ENCODE data around the gene FOXB2.
"Not testable (repeated sequence)": the region's sequence is repeated elsewhere in the genome, so short reads cannot be mapped to it uniquely, and the experiment has no call there.

FOXB2 gene

DNA sequence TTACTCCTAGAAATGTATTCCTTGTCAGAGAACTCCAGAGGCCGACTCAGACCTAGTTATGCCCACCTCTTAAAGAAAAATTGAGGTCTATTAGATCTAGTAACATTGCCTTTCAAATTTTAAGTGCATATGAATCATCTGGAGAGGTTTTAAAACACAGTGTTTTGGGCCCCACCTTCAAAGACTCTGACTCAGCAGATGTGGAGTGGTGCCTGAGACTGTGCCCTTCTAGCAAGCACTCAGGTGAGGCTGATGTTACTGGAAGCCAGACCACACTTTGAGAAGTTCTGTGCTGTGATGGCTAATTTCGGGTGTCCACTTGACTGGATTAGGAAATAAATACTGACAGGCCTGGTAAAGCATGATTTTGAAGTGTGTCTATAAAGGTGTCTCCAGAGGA, 10.6 kb downstream of the FOXB2 start:
- ATAC-seq: no peak
- no peak for TF ChIP-seq TCF4 (CRISPR knock-in tag; IDR thresholded peaks at IDR 0.05; ENCODE audit: borderline replicate concordance)
- no peak for TF ChIP-seq GLIS3 (CRISPR knock-in tag; IDR thresholded peaks at IDR 0.05)
- TF ChIP-seq, protein P1, sequence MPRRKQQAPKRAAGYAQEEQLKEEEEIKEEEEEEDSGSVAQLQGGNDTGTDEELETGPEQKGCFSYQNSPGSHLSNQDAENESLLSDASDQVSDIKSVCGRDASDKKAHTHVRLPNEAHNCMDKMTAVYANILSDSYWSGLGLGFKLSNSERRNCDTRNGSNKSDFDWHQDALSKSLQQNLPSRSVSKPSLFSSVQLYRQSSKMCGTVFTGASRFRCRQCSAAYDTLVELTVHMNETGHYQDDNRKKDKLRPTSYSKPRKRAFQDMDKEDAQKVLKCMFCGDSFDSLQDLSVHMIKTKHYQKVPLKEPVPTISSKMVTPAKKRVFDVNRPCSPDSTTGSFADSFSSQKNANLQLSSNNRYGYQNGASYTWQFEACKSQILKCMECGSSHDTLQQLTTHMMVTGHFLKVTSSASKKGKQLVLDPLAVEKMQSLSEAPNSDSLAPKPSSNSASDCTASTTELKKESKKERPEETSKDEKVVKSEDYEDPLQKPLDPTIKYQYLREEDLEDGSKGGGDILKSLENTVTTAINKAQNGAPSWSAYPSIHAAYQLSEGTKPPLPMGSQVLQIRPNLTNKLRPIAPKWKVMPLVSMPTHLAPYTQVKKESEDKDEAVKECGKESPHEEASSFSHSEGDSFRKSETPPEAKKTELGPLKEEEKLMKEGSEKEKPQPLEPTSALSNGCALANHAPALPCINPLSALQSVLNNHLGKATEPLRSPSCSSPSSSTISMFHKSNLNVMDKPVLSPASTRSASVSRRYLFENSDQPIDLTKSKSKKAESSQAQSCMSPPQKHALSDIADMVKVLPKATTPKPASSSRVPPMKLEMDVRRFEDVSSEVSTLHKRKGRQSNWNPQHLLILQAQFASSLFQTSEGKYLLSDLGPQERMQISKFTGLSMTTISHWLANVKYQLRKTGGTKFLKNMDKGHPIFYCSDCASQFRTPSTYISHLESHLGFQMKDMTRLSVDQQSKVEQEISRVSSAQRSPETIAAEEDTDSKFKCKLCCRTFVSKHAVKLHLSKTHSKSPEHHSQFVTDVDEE (CRISPR knock-in tag; IDR thresholded peaks at IDR 0.05): no peak
- TF ChIP-seq PPARA (CRISPR knock-in tag; IDR thresholded peaks at IDR 0.05; ENCODE audit: borderline replicate concordance): no peak
- TF ChIP-seq TOX (CRISPR knock-in tag; IDR thresholded peaks at IDR 0.05; ENCODE audit: borderline replicate concordance): no peak
- no peak for TF ChIP-seq ZC3H10 (CRISPR knock-in tag; IDR thresholded peaks at IDR 0.05)
- TF ChIP-seq ZFP30 (CRISPR knock-in tag; IDR thresholded peaks at IDR 0.05): no peak

DNA sequence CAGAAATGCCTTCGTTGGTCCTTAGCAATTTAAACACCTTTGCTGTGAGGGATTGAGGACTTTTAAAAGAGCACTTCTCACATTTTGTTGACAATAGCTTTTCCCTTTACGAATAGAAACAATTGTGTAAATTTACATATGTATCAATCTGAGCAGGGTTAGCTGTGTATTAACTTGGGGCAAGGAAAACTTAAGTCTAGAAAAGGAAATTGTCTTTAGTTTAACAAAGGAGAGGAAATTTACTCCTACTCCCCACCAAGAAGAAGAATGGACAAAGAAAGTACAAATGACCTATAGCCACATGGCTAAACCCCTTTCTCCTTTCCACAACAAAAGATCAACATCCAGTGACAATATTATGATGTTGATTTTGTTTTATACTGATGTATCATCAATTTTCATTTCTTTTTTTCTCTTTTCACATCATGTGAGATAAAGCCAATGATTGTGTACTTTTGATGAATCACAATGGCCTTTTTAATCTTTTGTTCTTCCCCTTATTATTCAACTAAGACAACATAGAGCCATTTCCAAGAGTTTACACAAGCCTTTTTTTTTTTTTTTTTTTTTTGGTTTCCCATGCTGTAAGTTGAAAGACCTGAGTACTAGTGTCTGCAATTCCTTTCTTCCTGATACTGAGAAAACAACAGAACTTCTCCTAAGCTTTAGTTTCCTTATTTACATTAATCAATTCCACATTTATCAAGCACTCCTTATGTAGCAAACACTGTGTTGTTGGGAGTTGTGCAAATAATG, 19.0 kb downstream of the FOXB2 start:
- ATAC-seq: no peak
- TF ChIP-seq RARB (CRISPR knock-in tag; IDR thresholded peaks at IDR 0.05): no peak
- no peak for TF ChIP-seq GLIS3 (CRISPR knock-in tag; IDR thresholded peaks at IDR 0.05)
- TF ChIP-seq, protein P1 (CRISPR knock-in tag; IDR thresholded peaks at IDR 0.05): no peak
- no peak for TF ChIP-seq TCF4 (CRISPR knock-in tag; IDR thresholded peaks at IDR 0.05; ENCODE audit: borderline replicate concordance)
- TF ChIP-seq ZFP30 (CRISPR knock-in tag; IDR thresholded peaks at IDR 0.05): no peak
- TF ChIP-seq ZNF565 (CRISPR knock-in tag; conservative IDR thresholded peaks at IDR 0.05; ENCODE audit: low read depth): no peak

DNA sequence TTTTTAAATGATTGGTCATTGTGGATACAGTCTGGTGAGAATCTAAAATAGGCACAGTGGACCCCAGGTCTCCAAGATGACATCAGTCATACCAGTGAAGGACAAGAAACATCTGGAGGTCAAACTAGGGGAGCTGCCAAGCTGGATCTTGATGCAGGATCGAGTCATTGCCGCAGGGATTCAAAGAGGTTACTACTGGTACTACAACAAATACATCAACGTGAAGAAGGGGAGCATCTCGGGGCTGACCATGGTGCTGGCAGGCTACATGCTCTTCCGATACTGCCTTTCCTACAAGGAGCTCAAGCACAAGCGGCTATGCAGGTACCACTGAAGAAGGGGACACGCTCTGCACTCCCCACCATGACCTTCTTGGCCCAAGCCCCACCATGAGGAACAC, 20.9 kb downstream of the FOXB2 start:
- no peak for TF ChIP-seq ARNTL (CRISPR knock-in tag; IDR thresholded peaks at IDR 0.05; ENCODE audit: borderline replicate concordance, low read depth)
- no peak for TF ChIP-seq ZNF565 (CRISPR knock-in tag; conservative IDR thresholded peaks at IDR 0.05; ENCODE audit: low read depth)
- no peak for TF ChIP-seq ZC3H10 (CRISPR knock-in tag; IDR thresholded peaks at IDR 0.05)
- TF ChIP-seq PPARA (CRISPR knock-in tag; IDR thresholded peaks at IDR 0.05; ENCODE audit: borderline replicate concordance): no peak
- TF ChIP-seq, protein P1 (CRISPR knock-in tag; IDR thresholded peaks at IDR 0.05): no peak
- TF ChIP-seq TCF4 (CRISPR knock-in tag; IDR thresholded peaks at IDR 0.05; ENCODE audit: borderline replicate concordance): no peak
- TF ChIP-seq ZFP3 (CRISPR knock-in tag; IDR thresholded peaks at IDR 0.05): no peak
- no peak for TF ChIP-seq SNAI2 (CRISPR knock-in tag; IDR thresholded peaks at IDR 0.05)
- TF ChIP-seq, protein P2, sequence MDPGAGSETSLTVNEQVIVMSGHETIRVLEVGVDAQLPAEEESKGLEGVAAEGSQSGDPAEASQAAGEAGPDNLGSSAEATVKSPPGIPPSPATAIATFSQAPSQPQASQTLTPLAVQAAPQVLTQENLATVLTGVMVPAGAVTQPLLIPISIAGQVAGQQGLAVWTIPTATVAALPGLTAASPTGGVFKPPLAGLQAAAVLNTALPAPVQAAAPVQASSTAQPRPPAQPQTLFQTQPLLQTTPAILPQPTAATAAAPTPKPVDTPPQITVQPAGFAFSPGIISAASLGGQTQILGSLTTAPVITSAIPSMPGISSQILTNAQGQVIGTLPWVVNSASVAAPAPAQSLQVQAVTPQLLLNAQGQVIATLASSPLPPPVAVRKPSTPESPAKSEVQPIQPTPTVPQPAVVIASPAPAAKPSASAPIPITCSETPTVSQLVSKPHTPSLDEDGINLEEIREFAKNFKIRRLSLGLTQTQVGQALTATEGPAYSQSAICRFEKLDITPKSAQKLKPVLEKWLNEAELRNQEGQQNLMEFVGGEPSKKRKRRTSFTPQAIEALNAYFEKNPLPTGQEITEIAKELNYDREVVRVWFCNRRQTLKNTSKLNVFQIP (CRISPR knock-in tag; IDR thresholded peaks at IDR 0.05; ENCODE audit: borderline replicate concordance, low read depth): no peak
- no peak for TF ChIP-seq ESRRG (CRISPR knock-in tag; IDR thresholded peaks at IDR 0.05)
- TF ChIP-seq ISL1 (CRISPR knock-in tag; IDR thresholded peaks at IDR 0.05): no peak
- TF ChIP-seq BACH2 (CRISPR knock-in tag; IDR thresholded peaks at IDR 0.05; ENCODE audit: borderline replicate concordance): no peak
- no peak for TF ChIP-seq ZNF8 (CRISPR knock-in tag; IDR thresholded peaks at IDR 0.05)
- no peak for TF ChIP-seq CSDC2 (CRISPR knock-in tag; IDR thresholded peaks at IDR 0.05)
- no peak for TF ChIP-seq RARB (CRISPR knock-in tag; IDR thresholded peaks at IDR 0.05)
- ATAC-seq: no peak

DNA sequence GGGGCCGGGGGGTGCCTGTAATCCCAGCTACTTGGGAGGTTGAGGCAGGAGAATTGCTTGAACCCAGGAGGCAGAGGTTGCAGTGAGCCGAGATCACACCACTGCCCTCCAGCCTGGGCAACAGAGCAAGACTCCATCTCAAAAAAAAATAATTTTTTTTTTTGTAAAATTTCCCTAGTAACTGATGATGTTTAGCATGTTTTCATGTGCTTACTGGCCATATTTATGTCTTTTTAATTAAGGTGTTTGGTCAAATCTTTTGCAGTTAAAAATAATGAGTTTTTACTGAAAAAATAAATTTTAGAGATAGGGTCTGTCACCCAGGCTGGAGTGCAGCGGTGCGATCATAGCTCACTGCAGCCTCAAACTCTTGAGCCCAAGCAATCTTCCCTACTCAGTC, 24.3 kb downstream of the FOXB2 start:
- ATAC-seq: not testable (repeated sequence)

DNA sequence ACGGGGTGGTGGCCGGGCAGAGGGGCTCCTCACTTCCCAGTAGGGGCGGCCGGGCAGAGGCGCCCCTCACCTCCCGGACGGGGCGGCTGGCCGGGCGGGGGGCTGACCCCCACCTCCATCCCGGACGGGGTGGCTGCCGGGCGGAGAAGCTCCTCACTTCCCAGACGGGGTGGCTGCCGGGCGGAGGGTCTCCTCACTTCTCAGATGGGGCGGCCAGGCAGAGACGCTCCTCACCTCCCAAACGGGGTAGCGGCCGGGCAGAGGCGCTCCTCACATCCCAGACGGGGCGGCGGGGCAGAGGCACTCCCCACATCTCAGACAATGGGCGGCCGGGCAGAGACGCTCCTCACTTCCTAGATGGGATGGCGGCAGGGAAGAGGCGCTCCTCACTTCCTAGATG, 41.2 kb downstream of the FOXB2 start:
- ATAC-seq: not testable (repeated sequence)
